Measurements from ENCODE around the gene AOX1. TPM values are rescaled to one million over a fixed set of nuclear protein-coding genes. Genes with fewer than 3 reads are reported as not detected.

Gene AOX1
- total RNA-seq, 1 experiment from 2014 or later, result 0.71 TPM

GRCh38 chr2:200631287-200631686 is 45.5 kb downstream of the AOX1 start:
- no peak overlapping the region for H2AFZ ChIP-seq (ENCODE audit: low read depth, low read length, poor library complexity, severe bottlenecking)
- no peak for TF ChIP-seq JUND (IDR thresholded peaks at IDR 0.05)
- no peak for TF ChIP-seq CEBPB (IDR thresholded peaks at IDR 0.05; ENCODE audit: low read depth)
- no peaks in the 10 kb centered on the region for H4K20me1 ChIP-seq (ENCODE audit: insufficient read depth)
- intact Hi-C loops (cut with micrococcal nuclease), result no loop called here
- ATAC-seq (no peak), DNase-seq (ENCODE audit: low read depth, low spot score) (no peak)
- BruUV-seq (replicated peaks), result no TSS peak
- H3K9me2 ChIP-seq (ENCODE audit: insufficient read depth), result no peaks in the 10 kb centered on the region
- no peaks in the 10 kb centered on the region for H3K36me3 ChIP-seq (ENCODE audit: control insufficient read depth in 1 of 2, insufficient read depth in 2 of 2, low read length in 2 of 2)
- peaks cover 0 to 8% of the 10 kb centered on the region in 2 experiments; a peak in 2 of 4 replicates for H3K4me1 ChIP-seq (ENCODE audit: control insufficient read depth in 1 of 2, insufficient read depth in 2 of 2, low read length in 2 of 2)
- CTCF ChIA-PET, result no interaction called here
- no peak overlapping the region for H3K4me3 ChIP-seq (replicated peaks in 1 of 2; ENCODE audit: low read depth in 1 of 2, low read length in 2 of 2)
- H3K27me3 ChIP-seq (ENCODE audit: insufficient read depth, low read length), result no peaks in the 10 kb centered on the region
- H3K27ac ChIP-seq (ENCODE audit: low read depth, low read length), result no peak overlapping the region
- H3K9ac ChIP-seq (ENCODE audit: low read length), result no peak overlapping the region
- no peaks in the 10 kb centered on the region for H3K9me3 ChIP-seq (ENCODE audit: control insufficient read depth in 1 of 2, insufficient read depth in 1 of 2, low read depth in 1 of 2, low read length in 2 of 2)
- no peak overlapping the region for H3K4me2 ChIP-seq (ENCODE audit: low read length)
- POLR2A ChIA-PET, result no interaction called here
- no peaks in the 10 kb centered on the region for H3K79me2 ChIP-seq (ENCODE audit: insufficient read depth, low read length)
- RAD21 ChIA-PET (ENCODE audit: low non-redundant PET in 1 of 2, low total read pairs in 2 of 2, uncharacterized antibody in 2 of 2, unreplicated experiment in 2 of 2), result no interaction called here

DNA sequence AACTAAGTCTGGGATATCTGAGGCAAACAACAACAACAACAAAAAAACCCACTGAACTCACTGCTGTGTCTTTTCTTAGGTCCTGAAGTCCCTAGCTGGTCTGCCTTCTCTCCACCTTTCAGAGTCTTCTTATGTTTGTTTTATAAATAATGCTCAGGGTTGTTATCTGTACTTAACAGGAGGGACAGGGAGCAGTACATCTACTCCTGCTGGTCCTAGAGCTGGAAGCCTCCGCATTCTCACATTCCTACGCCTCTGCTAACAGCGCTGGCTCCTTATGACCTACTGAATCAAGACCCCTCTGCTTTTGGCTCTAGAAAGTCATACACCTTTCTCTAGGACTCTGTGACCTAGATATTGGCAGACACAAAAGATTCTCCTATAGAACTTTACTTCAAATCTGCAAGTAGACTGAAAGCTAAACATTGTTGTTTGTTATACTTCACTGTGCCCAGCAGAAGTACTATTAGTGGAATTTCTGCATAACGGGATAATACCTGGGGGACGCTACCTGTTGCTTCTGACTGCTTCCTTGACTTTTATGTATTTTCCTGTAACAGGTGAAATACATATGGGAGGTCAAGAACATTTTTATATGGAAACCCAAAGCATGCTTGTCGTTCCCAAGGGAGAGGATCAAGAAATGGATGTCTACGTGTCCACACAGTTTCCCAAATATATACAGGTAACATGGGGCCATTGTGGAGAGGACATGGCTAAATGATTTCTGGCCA is 48.6 kb downstream of the AOX1 start:
- Histone ChIP-seq H3K9me3 (ENCODE audit: control insufficient read depth in 1 of 2, insufficient read depth in 1 of 2, low read depth in 1 of 2, low read length in 2 of 2) (no peaks in the 10 kb centered on the region), H3K4me1 (ENCODE audit: control insufficient read depth in 1 of 2, insufficient read depth in 2 of 2, low read length in 2 of 2) (no peaks in the 10 kb centered on the region), H3K4me2 (ENCODE audit: low read length) (no peak overlapping the region), H3K27ac (ENCODE audit: low read depth, low read length) (no peak overlapping the region), H2AFZ (ENCODE audit: low read depth, low read length, poor library complexity, severe bottlenecking) (no peak overlapping the region), H3K4me3 (replicated peaks in 1 of 2; ENCODE audit: low read depth in 1 of 2, low read length in 2 of 2) (no peak overlapping the region), H3K79me2 (ENCODE audit: insufficient read depth, low read length) (no peaks in the 10 kb centered on the region), H3K36me3 (ENCODE audit: control insufficient read depth in 1 of 2, insufficient read depth in 2 of 2, low read length in 2 of 2) (no peaks in the 10 kb centered on the region), H4K20me1 (ENCODE audit: insufficient read depth) (no peaks in the 10 kb centered on the region), H3K27me3 (ENCODE audit: insufficient read depth, low read length) (no peaks in the 10 kb centered on the region), H3K9me2 (ENCODE audit: insufficient read depth) (no peaks in the 10 kb centered on the region), H3K9ac (ENCODE audit: low read length) (no peak overlapping the region)
- ChIA-PET RAD21 (ENCODE audit: low non-redundant PET in 1 of 2, low total read pairs in 2 of 2, uncharacterized antibody in 2 of 2, unreplicated experiment in 2 of 2) (no interaction called here), POLR2A (interaction anchor here (0.7 kb wide), 1 partner anchor 75 kb away, joined by 3 read pairs; no protein-coding TSS in a partner anchor), CTCF (no interaction called here)
- ATAC-seq (no peak), DNase-seq (ENCODE audit: low read depth, low spot score) (no peak)
- intact Hi-C loops (cut with micrococcal nuclease), result no loop called here
- no TSS peak for BruUV-seq (replicated peaks)
- TF ChIP-seq CEBPB (IDR thresholded peaks at IDR 0.05; ENCODE audit: low read depth), result no peak

DNA sequence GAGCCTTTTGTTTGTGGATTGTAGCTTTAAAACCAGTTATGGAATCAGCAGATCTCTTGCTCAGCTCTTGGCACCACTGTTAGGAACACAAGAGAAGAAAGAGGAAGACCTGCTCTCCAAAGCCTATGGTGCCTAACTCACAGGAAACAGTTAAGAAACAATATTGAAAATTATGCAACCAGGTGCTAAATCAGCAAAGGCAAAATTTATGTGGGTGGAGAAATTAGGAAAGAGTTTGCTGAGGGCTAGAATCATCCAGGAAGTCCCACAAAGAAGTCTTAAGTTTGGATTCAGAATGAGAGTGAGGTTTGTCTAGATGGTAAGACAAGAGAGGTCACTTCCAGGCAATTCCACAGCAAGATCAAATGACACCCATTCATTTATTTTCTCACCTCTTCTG is 49.4 kb downstream of the AOX1 start:
- DNase-seq (ENCODE audit: low read depth, low spot score) (no peak), ATAC-seq (no peak)
- Histone ChIP-seq H4K20me1 (ENCODE audit: insufficient read depth) (no peaks in the 10 kb centered on the region), H3K4me3 (replicated peaks in 1 of 2; ENCODE audit: low read depth in 1 of 2, low read length in 2 of 2) (no peak overlapping the region), H3K9ac (ENCODE audit: low read length) (no peak overlapping the region), H3K27me3 (ENCODE audit: insufficient read depth, low read length) (no peaks in the 10 kb centered on the region), H3K4me1 (ENCODE audit: control insufficient read depth in 1 of 2, insufficient read depth in 2 of 2, low read length in 2 of 2) (no peaks in the 10 kb centered on the region), H3K9me2 (ENCODE audit: insufficient read depth) (no peaks in the 10 kb centered on the region), H3K27ac (ENCODE audit: low read depth, low read length) (no peak overlapping the region), H2AFZ (ENCODE audit: low read depth, low read length, poor library complexity, severe bottlenecking) (no peak overlapping the region), H3K9me3 (ENCODE audit: control insufficient read depth in 1 of 2, insufficient read depth in 1 of 2, low read depth in 1 of 2, low read length in 2 of 2) (no peaks in the 10 kb centered on the region), H3K4me2 (ENCODE audit: low read length) (no peak overlapping the region), H3K79me2 (ENCODE audit: insufficient read depth, low read length) (no peaks in the 10 kb centered on the region), H3K36me3 (ENCODE audit: control insufficient read depth in 1 of 2, insufficient read depth in 2 of 2, low read length in 2 of 2) (no peaks in the 10 kb centered on the region)
- ChIA-PET POLR2A (no interaction called here), CTCF (no interaction called here), RAD21 (ENCODE audit: low non-redundant PET in 1 of 2, low total read pairs in 2 of 2, uncharacterized antibody in 2 of 2, unreplicated experiment in 2 of 2) (no interaction called here)
- intact Hi-C loops (cut with micrococcal nuclease), result no loop called here
- no TSS peak for BruUV-seq (replicated peaks)
- no peak for TF ChIP-seq ZBTB33 (IDR thresholded peaks at IDR 0.05; ENCODE audit: extremely low read depth, insufficient replicate concordance, low read length)
- no peak for TF ChIP-seq EGR1 (IDR thresholded peaks at IDR 0.05; ENCODE audit: low read depth)
- no peak for TF ChIP-seq FOSL1 (IDR thresholded peaks at IDR 0.05; ENCODE audit: low read depth)
- no peak for TF ChIP-seq CBX3 (IDR thresholded peaks at IDR 0.05; ENCODE audit: low read depth)
- no peak for TF ChIP-seq EZH2 (IDR thresholded peaks at IDR 0.05)
- no peak for TF ChIP-seq ZFX (IDR thresholded peaks at IDR 0.05)
- TF ChIP-seq ZNF274 (IDR thresholded peaks at IDR 0.05; ENCODE audit: low read depth, low read length), result no peak
